HepG2 (cell line): ENCODE data around the gene ELOVL5. TPM values are rescaled to one million over a fixed set of nuclear protein-coding genes. Genes with fewer than 3 reads are reported as not detected.

ENCODE experiments used
- ELF4 ChIP-seq: sonication (generic); formaldehyde crosslinking; IDR thresholded peaks from 2 replicates; pipeline ENCODE4 v1.5.0; 2020; ENCODE audit warnings: missing genetic modification reagents, mild to moderate bottlenecking, moderate library complexity, borderline replicate concordance
- FOXM1 ChIP-seq: sonication (generic); formaldehyde crosslinking; IDR thresholded peaks from 2 replicates; pipeline ENCODE4 v1.5.0; 2020; ENCODE audit warnings: missing genetic modification reagents
- HOXD1 ChIP-seq: sonication (generic); formaldehyde crosslinking; IDR thresholded peaks from 2 replicates; pipeline ENCODE4 v1.5.0; 2020; ENCODE audit warnings: missing genetic modification reagents
- MTA1 ChIP-seq: sonication (generic); formaldehyde crosslinking; IDR thresholded peaks from 2 replicates; pipeline ENCODE4 v1.4.0; 2020; ENCODE audit warnings: missing genetic modification reagents, mild to moderate bottlenecking, borderline replicate concordance
- PAF1 ChIP-seq: IDR thresholded peaks from 2 replicates; pipeline ENCODE4 v1.6.1; 2016; ENCODE audit warnings: missing genetic modification reagents, missing compliant biosample characterization
- PLRG1 ChIP-seq: fragments of 450-650 bp; conservative IDR thresholded peaks from 2 replicates; pipeline ENCODE4 v1.6.1; 2016
- RARG ChIP-seq: sonication (generic); formaldehyde crosslinking; IDR thresholded peaks from 2 replicates; pipeline ENCODE4 v1.4.0; 2020; ENCODE audit warnings: low read depth, mild to moderate bottlenecking, missing genetic modification reagents
- TBL1XR1 ChIP-seq: fragments of 150-350 bp; IDR thresholded peaks from 2 replicates; pipeline ENCODE4 v1.6.1; 2014; ENCODE audit warnings: borderline replicate concordance, low read length; ENCODE audit not compliant: partially characterized antibody
- TEAD2 ChIP-seq: sonication (generic); formaldehyde crosslinking; IDR thresholded peaks from 2 replicates; pipeline ENCODE4 v1.9.0; 2021; ENCODE audit warnings: missing genetic modification reagents
- TSC22D2 ChIP-seq: sonication (generic); formaldehyde crosslinking; IDR thresholded peaks from 2 replicates; pipeline ENCODE4 v1.5.1; 2020; ENCODE audit warnings: missing genetic modification reagents, mild to moderate bottlenecking, borderline replicate concordance
- ZNF44 ChIP-seq: sonication (generic); formaldehyde crosslinking; IDR thresholded peaks from 2 replicates; pipeline ENCODE4 v1.5.1; 2020; ENCODE audit warnings: mild to moderate bottlenecking, missing genetic modification reagents
- ZNF703 ChIP-seq: sonication (generic); formaldehyde crosslinking; IDR thresholded peaks from 2 replicates; pipeline ENCODE4 v1.5.1; 2020; ENCODE audit warnings: missing genetic modification reagents, mild to moderate bottlenecking, moderate library complexity, borderline replicate concordance
- ZNF772 ChIP-seq: sonication (generic); formaldehyde crosslinking; IDR thresholded peaks from 2 replicates; pipeline ENCODE4 v1.5.0; 2020; ENCODE audit warnings: mild to moderate bottlenecking, missing genetic modification reagents
- polyA plus RNA-seq, 8 experiments: library from polyadenylated mRNA; depleted of rRNA in 3 of 8; stranded (reverse) in 7 of 8; unstranded in 1 of 8; fragments of >200 nt; fragmentation: Illumina TruSeq in 4 of 8; extraction: Trizol in 4 of 8; gene quantifications; 2 replicates each; pipeline versions ENCODE4 v1.2.1 to v1.2.3, GENCODE V29; 2011 to 2016; ENCODE audit warnings: low read depth in 4 of 8, missing spikeins in 1 of 8, mixed read lengths in 1 of 8; ENCODE audit not compliant: insufficient read depth in 1 of 8
- total RNA-seq, 5 experiments: library from RNA; depleted of rRNA; stranded (reverse); fragments of >200 nt; fragmentation: Illumina TruSeq; extraction: Trizol; gene quantifications; 2 replicates each; pipeline ENCODE4 v1.2.3, GENCODE V29; 2016; ENCODE audit warnings: low read depth in 1 of 5
- TF ChIP-seq, protein P1 (sequence below): sonication (generic); formaldehyde crosslinking; IDR thresholded peaks from one replicate; pipeline ENCODE4 v1.5.1; 2020; ENCODE audit warnings: mild to moderate bottlenecking, missing genetic modification reagents; ENCODE audit errors: not compliant biosample characterization
- TF ChIP-seq, protein P2 (sequence below): sonication (generic); formaldehyde crosslinking; IDR thresholded peaks from 2 replicates; pipeline ENCODE4 v1.4.0; 2020; ENCODE audit warnings: missing genetic modification reagents; ENCODE audit errors: not compliant biosample characterization
- TF ChIP-seq, protein P3 (sequence below): sonication (generic); formaldehyde crosslinking; IDR thresholded peaks from 2 replicates; pipeline ENCODE4 v1.5.1; 2020; ENCODE audit warnings: mild to moderate bottlenecking, missing genetic modification reagents, moderate library complexity
- TF ChIP-seq, protein P4 (sequence below): fragments of 450-650 bp; IDR thresholded peaks from 2 replicates; pipeline ENCODE4 v1.6.1; 2016

Gene ELOVL5
- total and polyA plus RNA-seq, 2 of the 13 experiments (the other 11 are each of a cell fraction or from before 2014, with no cell fraction given): 50.1 to 72.4 TPM

DNA sequence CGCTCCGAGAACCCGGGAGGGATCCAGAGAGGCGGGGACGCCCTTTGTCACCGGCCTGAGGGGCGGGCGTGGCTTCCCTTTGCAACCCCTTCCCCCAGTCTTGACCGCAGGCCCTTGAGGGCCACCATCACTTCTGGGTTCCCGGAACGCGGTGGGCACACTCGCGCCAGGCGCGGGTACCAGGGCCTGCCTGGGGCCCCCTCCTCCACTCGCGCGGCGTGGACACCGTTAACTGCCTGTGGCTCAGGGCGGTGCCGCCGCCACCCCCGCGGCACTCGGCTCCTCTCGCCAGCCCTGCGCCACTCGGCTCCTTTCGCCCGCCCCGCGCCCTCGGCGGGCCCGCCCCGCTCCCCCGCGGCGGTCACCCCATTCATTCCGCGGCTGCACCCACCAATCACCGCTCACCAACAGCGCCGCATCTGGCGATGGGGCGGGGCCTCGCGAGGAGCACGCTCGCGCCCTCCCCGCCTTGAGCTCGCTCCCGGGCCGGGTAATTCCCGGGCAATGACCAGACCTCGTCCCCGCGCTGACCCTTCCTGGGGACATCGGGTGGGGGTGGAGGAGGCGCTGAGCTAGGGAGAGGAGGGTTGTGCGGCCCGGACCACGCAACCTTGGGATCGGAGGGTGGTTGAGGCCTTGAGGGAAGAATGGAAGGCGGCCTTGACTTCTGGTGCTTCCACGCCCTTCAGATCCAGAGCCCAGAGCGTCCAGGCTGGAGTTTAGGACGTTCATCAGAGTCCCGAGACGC is 10.5 kb upstream of the ELOVL5 start (continued):
- TF ChIP-seq, protein P1, sequence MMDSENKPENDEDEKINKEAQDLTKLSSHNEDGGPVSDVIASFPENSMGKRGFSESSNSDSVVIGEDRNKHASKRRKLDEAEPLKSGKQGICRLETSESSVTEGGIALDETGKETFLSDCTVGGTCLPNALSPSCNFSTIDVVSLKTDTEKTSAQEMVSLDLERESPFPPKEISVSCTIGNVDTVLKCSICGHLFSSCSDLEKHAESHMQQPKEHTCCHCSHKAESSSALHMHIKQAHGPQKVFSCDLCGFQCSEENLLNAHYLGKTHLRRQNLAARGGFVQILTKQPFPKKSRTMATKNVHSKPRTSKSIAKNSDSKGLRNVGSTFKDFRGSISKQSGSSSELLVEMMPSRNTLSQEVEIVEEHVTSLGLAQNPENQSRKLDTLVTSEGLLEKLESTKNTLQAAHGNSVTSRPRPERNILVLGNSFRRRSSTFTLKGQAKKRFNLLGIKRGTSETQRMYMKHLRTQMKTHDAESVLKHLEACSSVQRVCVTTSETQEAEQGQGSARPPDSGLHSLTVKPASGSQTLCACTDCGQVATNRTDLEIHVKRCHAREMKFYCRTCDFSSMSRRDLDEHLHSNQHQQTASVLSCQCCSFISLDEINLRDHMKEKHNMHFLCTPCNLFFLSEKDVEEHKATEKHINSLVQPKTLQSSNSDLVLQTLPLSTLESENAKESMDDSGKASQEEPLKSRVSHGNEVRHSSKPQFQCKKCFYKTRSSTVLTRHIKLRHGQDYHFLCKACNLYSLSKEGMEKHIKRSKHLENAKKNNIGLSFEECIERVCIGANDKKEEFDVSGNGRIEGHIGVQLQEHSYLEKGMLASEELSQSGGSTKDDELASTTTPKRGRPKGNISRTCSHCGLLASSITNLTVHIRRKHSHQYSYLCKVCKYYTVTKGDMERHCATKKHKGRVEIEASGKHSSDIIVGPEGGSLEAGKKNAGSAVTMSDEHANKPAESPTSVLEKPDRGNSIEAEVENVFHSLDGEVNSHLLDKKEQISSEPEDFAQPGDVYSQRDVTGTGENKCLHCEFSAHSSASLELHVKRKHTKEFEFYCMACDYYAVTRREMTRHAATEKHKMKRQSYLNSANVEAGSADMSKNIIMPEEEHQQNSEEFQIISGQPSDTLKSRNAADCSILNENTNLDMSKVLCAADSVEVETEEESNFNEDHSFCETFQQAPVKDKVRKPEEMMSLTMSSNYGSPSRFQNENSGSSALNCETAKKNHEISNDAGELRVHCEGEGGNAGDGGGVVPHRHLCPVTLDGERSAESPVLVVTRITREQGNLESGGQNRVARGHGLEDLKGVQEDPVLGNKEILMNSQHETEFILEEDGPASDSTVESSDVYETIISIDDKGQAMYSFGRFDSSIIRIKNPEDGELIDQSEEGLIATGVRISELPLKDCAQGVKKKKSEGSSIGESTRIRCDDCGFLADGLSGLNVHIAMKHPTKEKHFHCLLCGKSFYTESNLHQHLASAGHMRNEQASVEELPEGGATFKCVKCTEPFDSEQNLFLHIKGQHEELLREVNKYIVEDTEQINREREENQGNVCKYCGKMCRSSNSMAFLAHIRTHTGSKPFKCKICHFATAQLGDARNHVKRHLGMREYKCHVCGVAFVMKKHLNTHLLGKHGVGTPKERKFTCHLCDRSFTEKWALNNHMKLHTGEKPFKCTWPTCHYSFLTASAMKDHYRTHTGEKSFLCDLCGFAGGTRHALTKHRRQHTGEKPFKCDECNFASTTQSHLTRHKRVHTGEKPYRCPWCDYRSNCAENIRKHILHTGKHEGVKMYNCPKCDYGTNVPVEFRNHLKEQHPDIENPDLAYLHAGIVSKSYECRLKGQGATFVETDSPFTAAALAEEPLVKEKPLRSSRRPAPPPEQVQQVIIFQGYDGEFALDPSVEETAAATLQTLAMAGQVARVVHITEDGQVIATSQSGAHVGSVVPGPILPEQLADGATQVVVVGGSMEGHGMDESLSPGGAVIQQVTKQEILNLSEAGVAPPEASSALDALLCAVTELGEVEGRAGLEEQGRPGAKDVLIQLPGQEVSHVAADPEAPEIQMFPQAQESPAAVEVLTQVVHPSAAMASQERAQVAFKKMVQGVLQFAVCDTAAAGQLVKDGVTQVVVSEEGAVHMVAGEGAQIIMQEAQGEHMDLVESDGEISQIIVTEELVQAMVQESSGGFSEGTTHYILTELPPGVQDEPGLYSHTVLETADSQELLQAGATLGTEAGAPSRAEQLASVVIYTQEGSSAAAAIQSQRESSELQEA: no peak
- TF ChIP-seq, protein P2, sequence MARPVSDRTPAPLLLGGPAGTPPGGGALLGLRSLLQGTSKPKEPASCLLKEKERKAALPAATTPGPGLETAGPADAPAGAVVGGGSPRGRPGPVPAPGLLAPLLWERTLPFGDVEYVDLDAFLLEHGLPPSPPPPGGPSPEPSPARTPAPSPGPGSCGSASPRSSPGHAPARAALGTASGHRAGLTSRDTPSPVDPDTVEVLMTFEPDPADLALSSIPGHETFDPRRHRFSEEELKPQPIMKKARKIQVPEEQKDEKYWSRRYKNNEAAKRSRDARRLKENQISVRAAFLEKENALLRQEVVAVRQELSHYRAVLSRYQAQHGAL (CRISPR knock-in tag): peak; percentile 92
- TF ChIP-seq, protein P3, sequence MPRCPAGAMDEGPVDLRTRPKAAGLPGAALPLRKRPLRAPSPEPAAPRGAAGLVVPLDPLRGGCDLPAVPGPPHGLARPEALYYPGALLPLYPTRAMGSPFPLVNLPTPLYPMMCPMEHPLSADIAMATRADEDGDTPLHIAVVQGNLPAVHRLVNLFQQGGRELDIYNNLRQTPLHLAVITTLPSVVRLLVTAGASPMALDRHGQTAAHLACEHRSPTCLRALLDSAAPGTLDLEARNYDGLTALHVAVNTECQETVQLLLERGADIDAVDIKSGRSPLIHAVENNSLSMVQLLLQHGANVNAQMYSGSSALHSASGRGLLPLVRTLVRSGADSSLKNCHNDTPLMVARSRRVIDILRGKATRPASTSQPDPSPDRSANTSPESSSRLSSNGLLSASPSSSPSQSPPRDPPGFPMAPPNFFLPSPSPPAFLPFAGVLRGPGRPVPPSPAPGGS (CRISPR knock-in tag): peak; percentile 90
- peak; percentile 92 for TF ChIP-seq TBL1XR1
- TF ChIP-seq ZNF44 (CRISPR knock-in tag): no peak
- TF ChIP-seq ELF4 (CRISPR knock-in tag): 0 out of 2 replicates have a peak, but pooled peaks have one; percentile 44
- no peak for TF ChIP-seq PLRG1
- no peak for TF ChIP-seq PAF1 (CRISPR knock-in tag)
- TF ChIP-seq TEAD2 (CRISPR knock-in tag): no peak
- TF ChIP-seq RARG (CRISPR knock-in tag): no peak
- TF ChIP-seq HOXD1 (CRISPR knock-in tag): peak; percentile 94
- 0 out of 2 replicates have a peak, but pooled peaks have one; percentile 27 for TF ChIP-seq TSC22D2
- TF ChIP-seq, protein P4, sequence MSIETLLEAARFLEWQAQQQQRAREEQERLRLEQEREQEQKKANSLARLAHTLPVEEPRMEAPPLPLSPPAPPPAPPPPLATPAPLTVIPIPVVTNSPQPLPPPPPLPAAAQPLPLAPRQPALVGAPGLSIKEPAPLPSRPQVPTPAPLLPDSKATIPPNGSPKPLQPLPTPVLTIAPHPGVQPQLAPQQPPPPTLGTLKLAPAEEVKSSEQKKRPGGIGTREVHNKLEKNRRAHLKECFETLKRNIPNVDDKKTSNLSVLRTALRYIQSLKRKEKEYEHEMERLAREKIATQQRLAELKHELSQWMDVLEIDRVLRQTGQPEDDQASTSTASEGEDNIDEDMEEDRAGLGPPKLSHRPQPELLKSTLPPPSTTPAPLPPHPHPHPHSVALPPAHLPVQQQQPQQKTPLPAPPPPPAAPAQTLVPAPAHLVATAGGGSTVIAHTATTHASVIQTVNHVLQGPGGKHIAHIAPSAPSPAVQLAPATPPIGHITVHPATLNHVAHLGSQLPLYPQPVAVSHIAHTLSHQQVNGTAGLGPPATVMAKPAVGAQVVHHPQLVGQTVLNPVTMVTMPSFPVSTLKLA: 0 out of 2 replicates have a peak, but pooled peaks have one; percentile 5
- 0 out of 2 replicates have a peak, but pooled peaks have one; percentile 64 for TF ChIP-seq ZNF703 (CRISPR knock-in tag)
- TF ChIP-seq FOXM1 (CRISPR knock-in tag): no peak
- peak; percentile 99 for TF ChIP-seq MTA1 (CRISPR knock-in tag)
- peak; percentile 90 for TF ChIP-seq ZNF772 (CRISPR knock-in tag)
